Sigmoid colon (tissue), 7 donors: Measurements from ENCODE around the gene ZNF778. TPM values are rescaled to one million over a fixed set of nuclear protein-coding genes. Genes with fewer than 3 reads are reported as not detected.

ENCODE experiments used
- DNase-seq: peaks from one replicate; pipeline ENCODE4 v3.0.0-alpha.2; 2019
- H3K27ac ChIP-seq, 4 donors: fragments of 200-600 bp; sonication (generic); one replicate each; pipeline ENCODE4 v1.5.1; 2016 to 2019; ENCODE audit warnings: mild to moderate bottlenecking in 1 of 4
- H3K27me3 ChIP-seq, 3 donors: fragments of 200-600 bp; sonication (generic); one replicate each; pipeline ENCODE4 v1.5.1; 2019; ENCODE audit warnings: mild to moderate bottlenecking in 1 of 3
- H3K36me3 ChIP-seq, 4 donors: fragments of 200-600 bp; sonication (generic); one replicate each; pipeline ENCODE4 v1.5.1; 2016 to 2019
- H3K4me1 ChIP-seq, 4 donors: fragments of 200-600 bp; sonication (generic); one replicate each; pipeline ENCODE4 v1.5.1; 2017 to 2019
- H3K4me3 ChIP-seq, 4 donors: fragments of 200-600 bp; sonication (generic); one replicate each; pipeline ENCODE4 v1.5.1; 2017 to 2019; ENCODE audit warnings: mild to moderate bottlenecking in 2 of 4, moderate library complexity in 1 of 4
- H3K9me3 ChIP-seq, 4 donors: fragments of 200-600 bp in 3 of 4; sonication (generic) in 3 of 4; one replicate each; pipeline versions ENCODE4 v1.5.1 to v1.6.1; 2013 to 2019
- CTCF ChIP-seq, 4 experiments: fragments of 450-650 bp in 3 of 4; fragments of 200-600 bp in 1 of 4; IDR thresholded peaks; one replicate each; pipeline ENCODE4 v1.5.1; 2016 to 2019; ENCODE audit warnings: antibody characterized with exemption in 4 of 4, mild to moderate bottlenecking in 3 of 4, moderate library complexity in 2 of 4
- EP300 ChIP-seq, 4 donors: sonication (generic); formaldehyde crosslinking; IDR thresholded peaks; one replicate each; pipeline ENCODE4 v1.6.1; 2017; ENCODE audit warnings: antibody characterized with exemption in 4 of 4
- POLR2A ChIP-seq, 2 donors: fragments of 450-650 bp; IDR thresholded peaks; one replicate each; pipeline ENCODE4 v1.6.1; 2016; ENCODE audit warnings: antibody characterized with exemption in 2 of 2, mild to moderate bottlenecking in 2 of 2, moderate library complexity in 2 of 2
- POLR2AphosphoS5 ChIP-seq, 4 donors: sonication (generic); formaldehyde crosslinking; IDR thresholded peaks; one replicate each; pipeline ENCODE4 v1.6.1; 2017; ENCODE audit warnings: antibody characterized with exemption in 4 of 4
- WGBS, 2 donors: extraction: QIAGEN DNeasy Blood & Tissue Kit; methylation state at CpG; one replicate each; pipeline ENCODE4 v1.1.7; 2013; 5-methylcytosine and 5-hydroxymethylcytosine counted together
- intact Hi-C: fragments of 100-400 bp; cut with DNase I; formaldehyde crosslinking; loops from one replicate; pipeline ENCODE4 v1.15.1; 2023
- polyA plus RNA-seq, 3 donors: library from polyadenylated mRNA; stranded (reverse); fragments of 200-250 nt; gene quantifications; one replicate each; pipeline ENCODE4 v1.2.3, GENCODE V29; 2013
- total RNA-seq, 4 donors: library from RNA; depleted of rRNA; stranded (reverse); fragments of >200 nt; gene quantifications; one replicate each; pipeline ENCODE4 v1.1.0, GENCODE V29; 2016
- donor health status: healthy with polysubstance abuse.
- donor health status: Bipolar disorder and iron deficiency.
- donor health status: healthy.

Gene ZNF778
- total and polyA plus RNA-seq, 7 donors = 0.69 to 96.1 (median 12.2) TPM

- Histone ChIP-seq H3K27me3 (peaks cover 0 to 80% (median 42%) of the 10 kb centered on the region in 3 donors), H3K9me3 (no peaks in the 10 kb centered on the region)
- intact Hi-C loops = no loop called here
These were observed 40.0 kb upstream of the ZNF778 start for GRCh38 chr16:89177501-89177900.

GRCh38 chr16:89178453-89179147, 38.9 kb upstream of the ZNF778 start:
- TF ChIP-seq EP300 (IDR thresholded peaks at IDR 0.05) = no peak
- no peak for TF ChIP-seq CTCF (IDR thresholded peaks at IDR 0.05)
- TF ChIP-seq POLR2A (IDR thresholded peaks at IDR 0.05) = no peak
- no peak for TF ChIP-seq POLR2AphosphoS5 (IDR thresholded peaks at IDR 0.05)
- intact Hi-C loops = no loop called here
- no peaks in the 10 kb centered on the region for H3K36me3 ChIP-seq
- no peak overlapping the region for H3K27ac ChIP-seq
- WGBS, 2 donors = 59 to 82% methylated on average over 24 of the region's 24 CpGs
- no peaks in the 10 kb centered on the region for H3K9me3 ChIP-seq
- H3K4me1 ChIP-seq = no peaks in the 10 kb centered on the region
- H3K27me3 ChIP-seq = peaks cover 0 to 83% (median 42%) of the 10 kb centered on the region in 3 donors
- no peak for DNase-seq
- H3K4me3 ChIP-seq = no peak overlapping the region

More at GRCh38 chr16:89177501-89177900, 40.0 kb upstream of the ZNF778 start:
- H3K27ac ChIP-seq = no peak overlapping the region
- no peak for DNase-seq
- H3K36me3 ChIP-seq = no peaks in the 10 kb centered on the region
- H3K4me1 ChIP-seq = no peaks in the 10 kb centered on the region
- WGBS, 2 donors = 66 to 78% methylated on average over 12 of the region's 12 CpGs
- no peak overlapping the region for H3K4me3 ChIP-seq
- TF ChIP-seq CTCF (IDR thresholded peaks at IDR 0.05) (no peak), POLR2AphosphoS5 (IDR thresholded peaks at IDR 0.05) (no peak), POLR2A (IDR thresholded peaks at IDR 0.05) (no peak), EP300 (IDR thresholded peaks at IDR 0.05) (no peak)

- no peak for DNase-seq
- 68 to 88% methylated on average over 19 of the region's 19 CpGs for WGBS, 2 donors
- no peak overlapping the region for H3K4me3 ChIP-seq
- intact Hi-C loops = no loop called here
- H3K9me3 ChIP-seq = no peaks in the 10 kb centered on the region
- no peak overlapping the region for H3K27ac ChIP-seq
- peaks cover 0 to 88% (median 42%) of the 10 kb centered on the region in 3 donors for H3K27me3 ChIP-seq
- TF ChIP-seq EP300 (IDR thresholded peaks at IDR 0.05) = no peak
- TF ChIP-seq CTCF (IDR thresholded peaks at IDR 0.05) = no peak
- no peak for TF ChIP-seq POLR2AphosphoS5 (IDR thresholded peaks at IDR 0.05)
- no peak for TF ChIP-seq POLR2A (IDR thresholded peaks at IDR 0.05)
- no peaks in the 10 kb centered on the region for H3K4me1 ChIP-seq
- no peaks in the 10 kb centered on the region for H3K36me3 ChIP-seq
These were observed 38.4 kb upstream of the ZNF778 start for GRCh38 chr16:89179148-89179484.

- Histone ChIP-seq H3K36me3 (no peaks in the 10 kb centered on the region), H3K27me3 (peaks cover 0 to 88% (median 42%) of the 10 kb centered on the region in 3 donors), H3K9me3 (no peaks in the 10 kb centered on the region), H3K27ac (no peak overlapping the region), H3K4me1 (no peaks in the 10 kb centered on the region), H3K4me3 (no peak overlapping the region)
- WGBS, 2 donors = 83 to 86% methylated on average over 25 of the region's 25 CpGs
- intact Hi-C loops = no loop called here
- no peak for DNase-seq
- TF ChIP-seq POLR2A (IDR thresholded peaks at IDR 0.05) = no peak
- TF ChIP-seq CTCF (IDR thresholded peaks at IDR 0.05) = no peak
- no peak for TF ChIP-seq EP300 (IDR thresholded peaks at IDR 0.05)
- no peak for TF ChIP-seq POLR2AphosphoS5 (IDR thresholded peaks at IDR 0.05)
These were observed 37.7 kb upstream of the ZNF778 start for GRCh38 chr16:89179656-89180315.
